Neural progenitor cell (in vitro differentiated cells): ENCODE results near the gene PDZK1IP1. TPM values are rescaled to one million over a fixed set of nuclear protein-coding genes. Genes with fewer than 3 reads are reported as not detected.

Experiments used
- DNase-seq: peaks from one replicate; pipeline ENCODE4 v3.0.0-alpha.2; 2016; ENCODE audit warnings: low spot score
- H2AFZ ChIP-seq: fragments of 200-600 bp; sonication (generic); replicated peaks from 2 replicates; pipeline ENCODE4 v1.6.1; 2016; ENCODE audit warnings: antibody characterized with exemption
- H3F3A ChIP-seq: fragments of 200-600 bp; sonication (generic); 2 replicates; pipeline ENCODE4 v1.6.1; 2016; ENCODE audit warnings: antibody characterized with exemption, low read depth
- H3K27ac ChIP-seq: fragments of 200-600 bp; sonication (generic); 2 replicates; pipeline ENCODE4 v1.5.1; 2016; ENCODE audit warnings: mild to moderate bottlenecking
- H3K27me3 ChIP-seq: fragments of 200-600 bp; sonication (generic); 2 replicates; pipeline ENCODE4 v1.6.1; 2016; ENCODE audit warnings: mild to moderate bottlenecking, moderate library complexity
- H3K36me3 ChIP-seq: fragments of 200-600 bp; sonication (generic); 2 replicates; pipeline ENCODE4 v1.5.1; 2016
- H3K4me1 ChIP-seq: fragments of 200-600 bp; sonication (generic); 2 replicates; pipeline ENCODE4 v1.6.1; 2016; ENCODE audit warnings: mixed run types
- H3K4me2 ChIP-seq: fragments of 200-600 bp; sonication (generic); 2 replicates; pipeline ENCODE4 v1.6.1; 2016
- H3K4me3 ChIP-seq: fragments of 200-600 bp; sonication (generic); 2 replicates; pipeline ENCODE4 v1.5.1; 2016
- H3K79me2 ChIP-seq: fragments of 200-600 bp; sonication (generic); 2 replicates; pipeline ENCODE4 v1.6.1; 2016; ENCODE audit warnings: low read depth
- H3K9ac ChIP-seq: fragments of 200-600 bp; sonication (generic); 2 replicates; pipeline ENCODE4 v1.6.1; 2016
- H3K9me3 ChIP-seq: fragments of 200-600 bp; sonication (generic); 2 replicates; pipeline ENCODE4 v1.5.1; 2016; ENCODE audit warnings: low read depth
- H4K20me1 ChIP-seq: fragments of 200-600 bp; sonication (generic); 2 replicates; pipeline ENCODE4 v1.6.1; 2016; ENCODE audit warnings: low read depth
- H3K27ac Mint-ChIP-seq: 3 replicates; pipeline ENCODE4 v1.8.0; 2021; ENCODE audit warnings: mixed read lengths
- H3K27me3 Mint-ChIP-seq: 2 replicates; pipeline ENCODE4 v1.8.0; 2022; ENCODE audit warnings: low read depth, mild to moderate bottlenecking, inconsistent platforms, moderate library complexity, mixed read lengths; ENCODE audit not compliant: insufficient read depth
- H3K36me3 Mint-ChIP-seq: 3 replicates; pipeline ENCODE4 v1.8.0; 2021; ENCODE audit warnings: mixed read lengths
- H3K4me1 Mint-ChIP-seq: 3 replicates; pipeline ENCODE4 v1.8.0; 2021; ENCODE audit warnings: mixed read lengths
- H3K4me3 Mint-ChIP-seq: 3 replicates; pipeline ENCODE4 v1.8.0; 2021; ENCODE audit warnings: mild to moderate bottlenecking, moderate library complexity, mixed read lengths
- H3K9me3 Mint-ChIP-seq: 3 replicates; pipeline ENCODE4 v1.8.0; 2020; ENCODE audit warnings: mixed read lengths
- EZH2 ChIP-seq: fragments of 200-600 bp; sonication (generic); IDR thresholded peaks from 2 replicates; pipeline ENCODE4 v1.6.1; 2017; ENCODE audit warnings: antibody characterized with exemption, mild to moderate bottlenecking, moderate library complexity
- EZH2phosphoT487 ChIP-seq: fragments of 200-600 bp; sonication (generic); IDR thresholded peaks from 2 replicates; pipeline ENCODE4 v1.6.1; 2017; ENCODE audit warnings: antibody characterized with exemption
- total RNA-seq: library from RNA; depleted of rRNA; stranded (reverse); fragments of >200 nt; gene quantifications from 2 replicates; pipeline ENCODE4 v1.2.3, GENCODE V29; 2015; ENCODE audit warnings: low replicate concordance
- TF ChIP-seq, protein P1 (sequence below): fragments of 200-600 bp; sonication (generic); IDR thresholded peaks from 2 replicates; pipeline ENCODE4 v1.5.1; 2017; ENCODE audit warnings: antibody characterized with exemption, mild to moderate bottlenecking

The PDZK1IP1 gene
- total RNA-seq, 1 donor from 2014 or later, result not detected

DNA sequence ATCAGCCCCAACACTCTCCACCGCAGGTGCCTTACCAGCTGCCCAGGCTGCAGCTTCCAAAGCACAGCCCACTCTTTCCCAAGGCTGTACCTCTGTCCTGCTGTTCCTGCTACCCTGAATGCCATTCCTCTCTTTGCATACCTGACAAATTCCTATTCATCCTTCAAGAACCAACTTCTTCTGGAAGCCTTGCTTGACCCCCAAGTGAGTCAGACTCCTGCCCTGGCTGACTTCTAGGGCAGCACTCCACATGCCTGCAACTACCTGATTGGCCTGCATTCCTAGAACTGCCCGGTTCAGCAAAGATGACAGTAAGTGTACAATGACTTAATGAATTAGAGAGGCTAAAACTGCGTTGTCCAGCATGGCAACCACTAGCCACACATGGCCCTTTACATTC lies 20.8 kb upstream of the PDZK1IP1 start:
- Histone ChIP-seq H3F3A (peaks cover 5% of the 10 kb centered on the region), H3K27me3 (peaks cover 55% of the 10 kb centered on the region), H3K9ac (no peak overlapping the region), H3K27ac (no peak overlapping the region), H3K4me2 (no peak overlapping the region), H2AFZ (no peak overlapping the region), H3K9me3 (no peaks in the 10 kb centered on the region), H3K4me1 (peaks cover 12% of the 10 kb centered on the region), H4K20me1 (no peaks in the 10 kb centered on the region), H3K36me3 (no peaks in the 10 kb centered on the region), H3K4me3 (no peak overlapping the region), H3K79me2 (no peaks in the 10 kb centered on the region)
- H3K27me3 Mint-ChIP-seq, result peaks cover 8% of the 10 kb centered on the region
- peaks cover 16% of the 10 kb centered on the region for H3K4me1 Mint-ChIP-seq
- no peak for DNase-seq
- no peaks in the 10 kb centered on the region for H3K36me3 Mint-ChIP-seq
- no peak overlapping the region for H3K4me3 Mint-ChIP-seq
- H3K27ac Mint-ChIP-seq, result no peak overlapping the region
- TF ChIP-seq, protein P1, sequence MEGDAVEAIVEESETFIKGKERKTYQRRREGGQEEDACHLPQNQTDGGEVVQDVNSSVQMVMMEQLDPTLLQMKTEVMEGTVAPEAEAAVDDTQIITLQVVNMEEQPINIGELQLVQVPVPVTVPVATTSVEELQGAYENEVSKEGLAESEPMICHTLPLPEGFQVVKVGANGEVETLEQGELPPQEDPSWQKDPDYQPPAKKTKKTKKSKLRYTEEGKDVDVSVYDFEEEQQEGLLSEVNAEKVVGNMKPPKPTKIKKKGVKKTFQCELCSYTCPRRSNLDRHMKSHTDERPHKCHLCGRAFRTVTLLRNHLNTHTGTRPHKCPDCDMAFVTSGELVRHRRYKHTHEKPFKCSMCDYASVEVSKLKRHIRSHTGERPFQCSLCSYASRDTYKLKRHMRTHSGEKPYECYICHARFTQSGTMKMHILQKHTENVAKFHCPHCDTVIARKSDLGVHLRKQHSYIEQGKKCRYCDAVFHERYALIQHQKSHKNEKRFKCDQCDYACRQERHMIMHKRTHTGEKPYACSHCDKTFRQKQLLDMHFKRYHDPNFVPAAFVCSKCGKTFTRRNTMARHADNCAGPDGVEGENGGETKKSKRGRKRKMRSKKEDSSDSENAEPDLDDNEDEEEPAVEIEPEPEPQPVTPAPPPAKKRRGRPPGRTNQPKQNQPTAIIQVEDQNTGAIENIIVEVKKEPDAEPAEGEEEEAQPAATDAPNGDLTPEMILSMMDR, result no peak
- no peaks in the 10 kb centered on the region for H3K9me3 Mint-ChIP-seq

- Mint-ChIP-seq H3K27ac (no peak overlapping the region), H3K9me3 (no peaks in the 10 kb centered on the region), H3K4me3 (no peak overlapping the region), H3K36me3 (no peaks in the 10 kb centered on the region), H3K4me1 (peaks cover 16% of the 10 kb centered on the region), H3K27me3 (peaks cover 9% of the 10 kb centered on the region)
- Histone ChIP-seq H4K20me1 (no peaks in the 10 kb centered on the region), H2AFZ (no peak overlapping the region), H3K36me3 (no peaks in the 10 kb centered on the region), H3K9me3 (no peaks in the 10 kb centered on the region), H3K4me1 (peaks cover 12% of the 10 kb centered on the region), H3K27ac (no peak overlapping the region), H3K4me3 (no peak overlapping the region), H3K27me3 (peaks cover 64% of the 10 kb centered on the region), H3K4me2 (no peak overlapping the region), H3K79me2 (no peaks in the 10 kb centered on the region), H3F3A (peaks cover 5% of the 10 kb centered on the region), H3K9ac (no peak overlapping the region)
- no peak for DNase-seq
- TF ChIP-seq, protein P1, result no peak
- TF ChIP-seq EZH2phosphoT487 (no peak), EZH2 (no peak)
These were observed 20.0 kb upstream of the PDZK1IP1 start for GRCh38 chr1:47209725-47210325.

GRCh38 chr1:47209091-47209490 lies 19.3 kb upstream of the PDZK1IP1 start:
- Histone ChIP-seq H3F3A (peaks cover 5% of the 10 kb centered on the region), H3K27ac (no peak overlapping the region), H3K9me3 (no peaks in the 10 kb centered on the region), H3K79me2 (no peaks in the 10 kb centered on the region), H3K4me1 (peaks cover 12% of the 10 kb centered on the region), H3K27me3 (peaks cover 71% of the 10 kb centered on the region), H3K9ac (no peak overlapping the region), H4K20me1 (no peaks in the 10 kb centered on the region), H2AFZ (peak overlapping the region; percentile 59), H3K4me2 (peak overlapping the region; percentile 79), H3K36me3 (no peaks in the 10 kb centered on the region), H3K4me3 (no peak overlapping the region)
- TF ChIP-seq, protein P1, result no peak
- TF ChIP-seq EZH2 (no peak), EZH2phosphoT487 (peak; percentile 26)
- Mint-ChIP-seq H3K4me3 (no peak overlapping the region), H3K27me3 (peaks cover 9% of the 10 kb centered on the region), H3K27ac (no peak overlapping the region), H3K4me1 (peaks cover 16% of the 10 kb centered on the region), H3K36me3 (no peaks in the 10 kb centered on the region), H3K9me3 (no peaks in the 10 kb centered on the region)
- DNase-seq, result no peak
